GM19240 (cell line): Measurements from ENCODE around the gene CLSTN1.
"Not testable (repeated sequence)": the region's sequence is repeated elsewhere in the genome, so short reads cannot be mapped to it uniquely, and the experiment has no call there.

Source experiments
- DNase-seq: peaks from one replicate; pipeline ENCODE4 v3.0.0; 2011; ENCODE audit warnings: low spot score; ENCODE audit not compliant: insufficient read length

The CLSTN1 gene

GRCh38 chr1:9826616-9827015 is 2.9 kb upstream of the CLSTN1 start:
- no peak for DNase-seq

GRCh38 chr1:9826087-9826486 is 2.3 kb upstream of the CLSTN1 start:
- DNase-seq, result no peak

DNA sequence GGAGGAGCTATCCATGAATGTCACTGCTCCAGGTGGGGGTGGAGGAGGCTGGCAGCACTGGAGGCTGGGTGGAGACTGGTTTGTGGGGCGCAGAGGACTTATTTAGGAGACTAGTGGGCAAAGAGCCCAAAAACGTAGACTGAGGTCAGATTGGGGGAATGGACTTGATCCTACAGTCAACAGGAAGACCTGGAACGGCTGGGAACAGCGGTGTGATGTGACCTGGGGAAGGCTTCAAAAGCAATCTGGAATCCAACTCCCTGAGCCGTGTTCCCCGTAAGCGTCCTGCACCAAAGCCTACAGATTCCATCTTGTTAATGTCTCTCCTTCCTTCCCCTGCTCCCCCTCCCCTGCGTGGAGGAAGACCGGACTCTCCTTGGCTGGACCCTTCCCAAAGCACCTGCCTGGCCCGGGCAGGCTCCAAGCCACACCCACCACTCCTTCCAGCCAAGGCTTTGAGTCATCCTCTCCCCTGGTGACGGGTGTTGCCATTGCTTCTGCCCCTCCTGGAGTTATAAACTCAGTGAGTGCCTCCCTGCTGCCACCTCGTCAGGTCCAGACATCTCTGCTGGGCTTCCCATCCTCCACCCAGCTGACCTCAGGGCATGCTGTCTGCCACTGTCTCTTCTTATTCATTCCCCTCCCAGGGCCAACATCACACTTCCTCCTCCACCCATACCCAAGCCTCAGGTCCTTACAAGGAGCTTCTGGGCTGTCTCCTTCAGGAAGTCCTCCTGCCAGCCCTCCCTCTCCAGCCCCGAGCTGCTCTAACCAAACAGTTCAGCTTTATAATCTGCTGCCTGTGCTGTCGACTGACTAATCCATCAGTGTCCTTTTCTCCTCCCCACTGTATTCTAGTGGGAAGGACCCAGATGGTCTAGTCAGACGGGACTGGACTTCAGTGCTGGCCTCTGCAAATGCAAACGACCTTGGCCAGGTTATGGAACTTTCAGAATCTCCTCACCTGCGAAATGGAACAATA is 1.6 kb upstream of the CLSTN1 start:
- DNase-seq, result no peak

- no peak for DNase-seq
Measured at GRCh38 chr1:9824702-9825089, 931 bp upstream of the CLSTN1 start.

DNA sequence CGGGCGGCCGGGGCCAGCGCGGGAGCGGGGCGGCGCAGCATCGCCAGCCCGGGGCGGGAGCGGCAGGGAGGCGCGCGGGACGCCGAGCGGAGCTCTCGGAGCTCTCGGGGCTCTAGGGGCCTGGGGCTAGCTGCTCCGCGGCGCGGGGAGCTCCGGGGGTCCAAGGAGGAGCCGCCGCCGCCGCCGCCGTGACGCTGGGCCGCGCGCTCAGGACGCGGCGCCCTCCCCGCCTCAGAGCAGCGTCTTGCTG is 147 bp downstream of the CLSTN1 start:
- no peak for DNase-seq

- peak; percentile 44 for DNase-seq
Measured at GRCh38 chr1:9822897-9823692, 670 bp downstream of the CLSTN1 start.

DNA sequence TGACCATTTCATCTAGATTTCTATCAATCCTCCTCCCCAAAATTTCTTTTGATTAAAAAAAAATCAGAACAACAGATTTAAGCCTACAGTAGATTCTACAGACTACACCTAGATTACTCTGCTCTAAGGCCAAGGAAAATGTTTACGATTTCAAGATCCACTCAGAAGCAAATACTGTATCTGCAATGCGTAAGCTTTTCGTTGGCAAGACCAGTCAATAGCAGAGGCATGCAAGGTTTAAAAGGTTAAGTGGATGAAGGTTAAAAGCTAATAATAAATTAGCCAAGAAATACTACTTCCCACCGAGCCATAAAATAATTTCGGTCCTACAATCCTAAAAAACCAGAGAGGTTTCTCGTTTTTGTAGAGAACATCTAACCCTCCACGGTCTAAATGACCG is 1.3 kb downstream of the CLSTN1 start:
- DNase-seq, result no peak

DNA sequence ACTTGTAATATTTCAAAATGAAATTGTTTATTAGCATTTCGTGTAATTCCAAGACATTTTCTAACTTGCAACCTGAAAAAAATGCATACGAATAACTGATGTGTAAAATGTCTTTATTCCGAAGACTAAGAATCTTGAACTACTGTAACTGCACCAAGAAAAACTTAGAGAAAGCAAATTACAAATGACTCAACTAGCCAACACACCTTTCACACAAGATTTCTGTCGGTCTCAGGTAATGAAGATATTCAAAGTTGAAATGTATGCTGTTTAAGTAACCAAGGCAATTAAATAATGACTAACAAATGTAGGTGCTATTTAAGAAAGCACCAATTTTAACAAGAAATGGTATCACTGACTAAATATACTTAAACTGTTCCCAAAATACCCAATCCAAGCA is 2.1 kb downstream of the CLSTN1 start:
- no peak for DNase-seq

- DNase-seq, result no peak
Measured at GRCh38 chr1:9820521-9820920, 3.2 kb downstream of the CLSTN1 start.

DNA sequence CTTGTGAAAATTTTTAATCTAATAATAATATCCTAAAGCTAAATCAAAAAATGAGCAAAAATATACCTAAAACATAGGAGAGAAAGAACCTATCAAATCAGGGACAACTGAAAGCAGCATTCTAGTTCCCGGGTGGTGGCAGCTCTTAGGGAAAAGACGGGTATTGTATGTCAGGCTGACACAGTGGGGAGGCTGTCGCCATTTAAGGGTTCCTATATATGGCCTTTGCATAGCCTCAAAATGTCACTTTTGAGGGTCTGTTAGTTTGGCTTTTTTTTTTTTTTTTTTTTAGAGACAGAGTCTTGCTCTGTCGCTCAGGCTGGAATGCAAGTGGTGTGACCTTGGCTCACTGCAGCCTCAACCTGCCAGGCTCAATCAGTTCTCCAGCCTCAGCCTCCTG is 6.0 kb downstream of the CLSTN1 start:
- DNase-seq, result no peak

GRCh38 chr1:9816199-9816598 is 7.6 kb downstream of the CLSTN1 start:
- no peak for DNase-seq

GRCh38 chr1:9815150-9815549 is 8.6 kb downstream of the CLSTN1 start:
- DNase-seq, result no peak

DNA sequence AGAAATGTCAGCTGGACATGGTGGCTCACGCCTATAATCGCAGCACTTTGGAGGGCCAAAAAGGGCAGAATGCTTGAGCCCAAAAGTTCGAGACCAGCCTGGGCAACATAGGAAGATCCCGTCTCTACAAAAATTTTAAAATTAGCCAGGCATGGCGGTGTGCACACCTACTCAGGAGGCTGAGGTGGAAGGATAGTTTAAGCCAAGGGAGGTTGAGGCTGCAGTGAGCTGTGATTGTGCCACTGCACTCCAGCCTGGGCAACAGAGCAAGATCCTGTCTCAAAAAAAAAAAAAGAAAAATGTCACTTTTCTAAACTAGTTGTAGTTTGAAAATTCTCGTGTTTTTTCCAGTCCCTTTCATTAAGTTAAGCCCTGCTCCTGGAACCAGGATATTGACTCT is 9.1 kb downstream of the CLSTN1 start:
- DNase-seq, result no peak

DNA sequence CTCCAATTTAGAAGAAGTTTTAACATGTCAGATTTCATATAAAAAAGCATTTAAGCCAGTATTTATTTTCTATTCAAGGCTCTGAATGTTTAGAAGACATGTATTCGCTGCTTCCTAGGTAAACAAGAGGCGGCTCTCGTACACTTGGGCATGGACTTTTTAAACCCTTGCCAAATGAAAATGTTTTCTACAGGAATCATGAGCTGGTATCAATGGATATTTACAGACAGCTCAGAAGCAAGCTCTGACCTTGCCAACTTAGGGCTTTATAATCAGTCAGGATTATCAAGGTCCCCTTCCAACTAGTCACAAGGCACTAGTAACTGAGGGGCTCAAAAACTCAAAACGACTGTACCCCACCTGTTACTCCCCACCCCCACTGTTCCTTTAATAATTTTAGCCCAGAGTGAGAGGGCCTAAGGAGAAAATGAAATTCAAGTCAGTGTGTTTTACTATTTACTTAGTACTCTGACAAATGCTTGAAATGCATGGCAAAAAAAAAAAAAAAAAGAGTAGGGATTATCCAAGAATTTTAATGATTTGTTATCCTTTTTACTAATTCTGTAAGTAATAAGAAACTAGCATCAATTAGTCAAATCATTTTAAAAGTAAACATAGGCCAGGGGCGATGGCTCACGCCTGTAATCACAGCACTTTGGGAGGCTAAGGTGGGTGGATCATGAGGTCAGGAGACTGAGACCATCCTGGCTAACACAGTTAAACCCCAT is 12.4 kb downstream of the CLSTN1 start:
- DNase-seq, result no peak

- DNase-seq, result no peak
Measured at GRCh38 chr1:9809100-9809510, 14.7 kb downstream of the CLSTN1 start.

DNA sequence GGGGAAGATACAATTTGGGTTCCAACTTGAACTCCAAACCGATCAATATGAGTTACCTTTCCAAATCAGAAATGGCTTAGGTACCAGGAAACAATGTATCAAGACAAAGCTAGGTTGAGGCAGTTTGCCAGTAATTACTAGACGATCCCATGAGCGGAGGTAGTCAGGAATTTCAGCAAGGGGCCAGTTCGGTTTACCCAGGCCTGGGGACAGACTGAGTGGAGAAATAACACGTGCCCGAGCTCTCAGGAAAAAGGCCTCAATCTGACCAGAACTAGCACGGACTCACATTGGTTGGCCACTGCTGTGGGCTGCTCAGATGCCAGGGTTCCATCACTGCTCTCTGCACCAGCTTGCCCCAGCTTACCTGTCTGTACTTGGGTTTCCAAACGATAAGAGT is 15.3 kb downstream of the CLSTN1 start:
- no peak for DNase-seq

DNA sequence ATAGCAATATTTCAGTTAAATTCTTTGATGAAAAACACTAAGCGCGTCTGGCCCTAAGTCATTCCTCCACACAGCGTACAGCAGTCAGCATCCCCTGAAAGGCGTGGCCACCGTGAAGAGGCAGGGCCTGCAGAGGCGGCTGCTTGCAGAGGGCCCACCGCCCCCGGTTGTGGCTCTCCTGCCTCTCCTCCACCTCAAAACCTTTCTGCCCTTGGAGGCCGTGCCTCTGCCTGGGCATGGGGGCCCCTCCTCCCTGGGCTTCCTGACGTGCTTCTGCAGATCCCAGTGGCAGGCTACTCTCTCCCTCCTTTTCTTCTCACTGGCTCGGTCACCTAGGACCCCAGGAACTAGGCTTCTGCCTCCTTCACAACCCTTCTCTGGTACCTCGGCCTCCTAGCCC is 16.2 kb downstream of the CLSTN1 start:
- DNase-seq, result no peak

- not testable (repeated sequence) for DNase-seq
Measured at GRCh38 chr1:9805972-9806371, 17.8 kb downstream of the CLSTN1 start.

- DNase-seq, result no peak
Measured at GRCh38 chr1:9805006-9805508, 18.7 kb downstream of the CLSTN1 start.

- not testable (repeated sequence) for DNase-seq
Measured at GRCh38 chr1:9803003-9803918, 20.5 kb downstream of the CLSTN1 start.

GRCh38 chr1:9801909-9802308 is 21.9 kb downstream of the CLSTN1 start:
- no peak for DNase-seq
